ENCODE measurements around the gene RBM3.
"Not testable (repeated sequence)": the region's sequence is repeated elsewhere in the genome, so short reads cannot be mapped to it uniquely, and the experiment has no call there.

RBM3 gene

DNA sequence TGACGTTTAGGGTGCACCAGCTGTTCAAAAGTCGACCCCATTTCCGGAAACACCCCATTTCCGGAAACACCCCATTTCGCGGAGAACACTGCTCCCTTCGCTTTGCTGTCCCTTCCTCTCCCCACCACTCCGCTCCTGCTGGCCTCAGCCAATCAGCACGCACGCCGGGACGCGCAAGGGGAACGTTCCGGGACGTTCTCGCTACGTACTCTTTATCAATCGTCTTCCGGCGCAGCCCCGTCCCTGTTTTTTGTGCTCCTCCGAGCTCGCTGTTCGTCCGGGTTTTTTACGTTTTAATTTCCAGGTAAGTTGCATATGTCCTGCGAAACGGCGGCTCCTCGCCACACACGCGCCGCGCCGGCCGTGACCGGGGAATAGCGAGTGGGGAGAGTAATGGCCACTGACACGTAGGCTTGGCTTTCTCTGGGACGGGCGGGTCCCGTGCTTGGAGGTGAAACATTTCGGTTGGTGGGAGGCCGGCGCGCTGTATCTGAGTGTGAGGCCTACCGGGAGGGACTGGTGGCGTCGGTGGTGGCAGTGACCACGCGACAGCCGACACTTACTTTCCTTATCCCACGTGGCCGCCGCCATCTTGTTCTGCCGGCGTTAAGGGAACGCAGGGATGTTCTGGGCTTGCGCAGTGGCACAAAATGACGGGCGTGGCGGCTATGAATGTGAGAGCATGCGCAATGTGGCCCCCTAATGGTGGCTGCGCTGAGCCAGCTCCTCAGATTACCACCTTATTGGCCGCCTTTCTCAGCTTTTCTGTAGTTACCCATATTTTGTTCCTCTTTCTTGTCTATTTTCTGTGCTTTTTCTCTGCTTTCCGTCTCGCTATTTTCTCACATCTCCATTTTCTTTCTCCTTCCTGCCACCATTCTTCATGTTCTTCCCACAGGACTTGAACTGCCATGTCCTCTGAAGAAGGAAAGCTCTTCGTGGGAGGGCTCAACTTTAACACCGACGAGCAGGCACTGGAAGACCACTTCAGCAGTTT lies at the start of gene RBM3:
TSS of gene RBM3 (plus strand) at position 215 of the 997 bp plus-strand sequence. CDS start at position 912, 697 bp downstream.
- peak; percentile 91 for DNase-seq

DNA sequence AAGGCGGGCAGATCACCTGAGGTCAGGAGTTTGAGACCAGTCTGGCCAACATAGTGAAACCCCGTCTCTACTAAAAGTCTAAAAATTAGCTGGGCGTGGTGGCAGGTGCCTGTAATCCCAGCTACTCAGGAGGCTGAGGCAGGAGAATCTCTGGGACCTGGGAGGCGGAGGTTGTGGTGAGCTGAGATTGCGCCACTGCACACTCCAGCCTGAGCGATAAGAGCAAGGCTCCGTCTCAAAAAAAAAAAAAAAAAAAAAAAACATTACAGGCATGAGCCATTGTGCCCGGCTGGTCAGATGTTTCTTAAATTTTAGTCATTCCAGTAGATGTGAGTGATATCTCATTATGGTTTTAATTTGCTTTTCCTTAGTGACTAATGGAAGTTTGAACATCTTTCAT lies 48.4 kb upstream of the RBM3 start:
- not testable (repeated sequence) for DNase-seq

DNA sequence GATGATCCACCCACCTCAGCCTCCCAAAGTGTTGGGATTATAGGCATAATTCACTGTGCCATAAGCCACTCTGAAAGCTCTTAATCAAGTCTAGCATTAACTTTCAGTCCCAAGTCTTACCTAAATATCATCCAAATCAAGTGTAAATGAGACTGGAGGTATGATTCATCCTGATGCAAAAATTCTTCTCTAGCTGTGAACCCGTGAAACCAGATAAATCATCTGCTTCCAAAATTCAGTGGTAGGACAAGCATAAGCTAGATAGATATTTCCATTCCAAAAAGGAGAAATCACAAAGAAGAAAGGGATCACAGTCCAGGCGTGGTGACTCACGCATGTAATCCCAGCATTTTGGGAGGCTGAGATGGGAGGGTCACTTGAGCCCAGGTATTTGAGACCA lies 43.5 kb upstream of the RBM3 start:
- no peak for DNase-seq

DNA sequence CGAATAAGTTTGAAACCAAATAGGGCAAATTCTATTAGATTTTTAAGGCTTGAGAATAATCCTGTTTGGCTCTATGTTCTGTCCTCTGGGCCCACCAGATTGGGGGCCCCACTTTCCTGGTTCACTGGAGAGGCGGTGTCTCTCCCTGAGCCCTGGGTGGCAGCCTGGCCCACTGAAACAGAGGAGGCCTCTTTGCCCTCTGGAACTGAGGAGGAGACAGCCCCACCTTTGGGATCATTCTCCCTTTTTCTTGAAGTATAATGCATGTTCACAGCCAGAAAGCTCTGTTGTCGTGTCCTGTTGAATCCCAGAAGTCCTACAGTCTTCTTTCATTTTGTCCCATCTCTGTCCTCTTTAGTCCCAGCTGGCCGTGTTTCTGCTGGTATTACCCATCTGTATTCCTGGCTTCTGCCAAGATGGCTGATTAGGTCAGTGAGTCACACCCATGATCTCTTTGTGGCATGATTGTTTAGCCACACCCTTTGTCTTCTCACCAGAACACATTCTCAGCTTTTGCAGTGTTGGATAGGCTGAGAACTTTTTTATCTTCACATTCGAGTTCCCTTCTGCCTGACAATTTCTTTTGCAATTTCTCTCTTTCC lies 42.8 kb upstream of the RBM3 start:
- DNase-seq = no peak

DNA sequence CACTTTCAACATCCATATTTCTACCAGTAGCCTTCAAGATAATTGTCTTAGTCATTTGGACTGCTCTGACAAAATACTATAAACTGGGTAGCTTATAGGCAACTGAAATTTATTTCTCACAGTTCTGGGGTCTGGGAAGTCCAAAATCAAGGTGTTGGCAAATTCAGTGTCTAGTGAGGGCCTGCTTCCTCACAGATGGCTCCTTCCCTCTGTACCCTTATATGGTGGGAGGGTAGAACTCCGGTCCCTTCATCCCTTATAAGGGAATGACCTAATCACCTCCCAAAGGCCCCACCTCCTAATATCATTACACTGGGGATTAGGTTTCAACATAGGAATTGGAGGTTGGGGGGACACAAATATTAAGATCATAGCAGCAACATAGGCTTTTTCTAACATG lies 42.1 kb upstream of the RBM3 start:
- no peak for DNase-seq

DNA sequence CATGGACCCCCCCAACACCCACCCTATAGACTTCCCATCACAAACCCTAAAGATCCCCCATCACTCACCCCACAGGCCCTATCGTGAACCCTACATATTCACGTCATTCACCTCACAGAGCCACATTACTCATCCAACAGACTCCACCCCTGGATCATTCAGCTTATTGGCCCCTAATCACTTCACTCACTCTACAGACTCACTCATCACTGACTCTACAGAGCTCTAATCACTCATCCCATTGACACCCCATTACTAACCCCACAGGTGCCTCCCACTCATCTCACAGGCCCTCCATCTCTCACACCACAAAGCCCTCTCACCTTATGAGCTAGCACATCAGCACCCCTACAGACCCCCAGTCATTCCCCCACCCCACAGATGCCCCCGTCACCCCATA lies 41.1 kb upstream of the RBM3 start:
- no peak for DNase-seq

DNA sequence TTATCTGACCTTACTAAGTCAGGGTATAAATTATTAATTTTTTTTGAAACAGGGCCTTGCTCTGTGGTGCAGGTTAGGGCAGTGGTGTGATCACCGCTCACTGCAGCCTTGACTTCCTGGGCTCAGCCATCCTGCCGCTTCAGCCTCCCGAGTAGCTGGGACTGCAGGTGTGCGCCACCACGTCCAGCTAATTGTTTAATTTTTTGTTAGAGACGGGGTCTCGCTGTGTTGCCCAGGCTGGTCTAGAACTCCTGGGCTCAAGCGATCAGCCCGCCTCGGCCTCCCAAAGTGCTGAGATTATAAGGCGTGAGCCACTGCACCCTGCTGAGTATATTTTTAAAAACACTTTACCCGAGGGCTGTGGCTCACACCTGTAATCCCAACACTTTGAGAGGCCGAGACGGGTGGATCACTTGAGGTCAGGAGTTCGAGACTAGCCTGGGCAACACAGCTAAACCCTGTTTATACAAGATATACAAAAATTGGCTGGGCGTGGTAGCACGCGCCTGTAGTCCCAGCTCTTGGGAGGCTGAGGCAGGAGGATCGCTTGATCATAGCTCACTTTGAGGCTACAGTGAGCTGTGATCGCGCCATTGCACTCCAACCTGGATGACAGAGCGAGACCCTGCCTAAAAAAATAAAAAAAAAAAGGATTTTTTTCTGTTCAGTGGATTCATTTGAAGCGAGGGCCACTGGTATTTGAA lies 35.5 kb upstream of the RBM3 start:
- DNase-seq = no peak

DNA sequence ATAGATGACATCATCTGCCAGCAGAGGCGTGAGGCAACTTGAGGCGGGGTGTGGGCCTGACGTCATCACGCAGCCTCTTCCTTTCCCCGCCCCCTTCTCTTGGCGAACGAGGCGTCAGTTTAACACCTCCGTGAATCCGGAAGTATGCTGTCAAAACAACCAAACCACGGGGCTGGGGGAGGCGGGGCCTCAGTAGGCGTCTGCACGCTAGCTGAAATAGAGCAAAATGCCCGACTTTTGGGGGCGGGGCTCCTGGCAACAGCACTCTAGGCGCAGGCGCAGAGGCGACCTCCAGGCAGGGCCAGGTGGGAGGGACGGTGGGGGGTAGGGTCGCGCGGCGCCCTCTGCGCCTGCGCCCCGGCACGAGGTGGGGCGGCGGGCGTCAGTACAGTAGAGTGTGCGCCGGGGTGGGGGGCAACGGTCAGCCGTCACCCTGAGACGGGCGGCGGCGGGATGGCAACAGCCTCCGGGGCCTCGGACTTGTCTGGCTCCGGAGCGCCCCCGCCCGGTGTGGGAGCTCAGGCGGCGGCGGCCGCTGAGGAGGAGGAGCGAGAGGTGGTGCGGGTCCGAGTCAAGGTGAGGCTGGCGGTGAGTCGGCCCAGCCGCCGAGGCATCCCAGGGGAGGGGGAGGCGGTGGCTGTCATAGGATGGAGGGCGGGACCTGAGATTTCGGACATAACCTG lies 34.8 kb upstream of the RBM3 start, which contains the start of gene TBC1D25:
TSS of gene TBC1D25 (plus strand) at position 370 of the 683 bp plus-strand sequence. CDS start at position 454, 84 bp downstream.
- DNase-seq = peak; percentile 97

DNA sequence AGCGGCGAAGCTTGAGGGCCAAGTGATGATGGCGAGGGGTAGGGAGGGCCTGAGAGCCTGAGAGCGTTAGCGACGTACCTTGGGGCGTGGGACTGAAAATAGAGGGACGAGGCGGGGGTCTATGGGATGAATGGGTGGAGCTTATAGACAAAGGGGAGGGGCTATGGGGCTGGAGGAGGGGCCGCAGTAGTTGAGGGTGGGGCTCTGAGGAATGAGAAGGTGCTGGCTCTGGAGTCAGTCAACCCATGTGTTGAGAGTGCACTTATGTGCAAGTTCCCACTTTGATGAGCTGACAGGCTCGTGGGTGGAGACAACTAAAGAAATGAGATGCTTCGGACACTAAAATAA lies 34.3 kb upstream of the RBM3 start:
- peak; percentile 62 for DNase-seq

DNA sequence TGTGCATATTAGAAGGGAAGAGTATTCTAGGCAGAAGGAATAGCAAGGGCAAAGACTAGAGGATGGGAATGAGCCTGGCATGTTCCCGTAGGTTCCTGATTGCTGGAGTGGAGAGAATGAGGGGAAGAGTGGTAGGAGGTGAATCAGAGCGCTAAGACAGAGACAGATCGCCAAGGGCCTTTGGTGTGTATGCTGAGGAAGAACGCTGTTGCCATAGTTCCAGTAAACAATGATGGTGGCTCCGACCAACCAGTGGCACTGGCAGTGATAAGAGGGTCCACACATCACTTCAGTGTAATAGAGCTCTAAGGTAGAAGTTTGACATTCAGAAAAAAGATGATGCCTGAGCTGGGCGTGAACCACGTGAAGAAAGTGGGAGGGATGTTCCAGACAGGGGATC lies 33.8 kb upstream of the RBM3 start:
- DNase-seq = no peak

DNA sequence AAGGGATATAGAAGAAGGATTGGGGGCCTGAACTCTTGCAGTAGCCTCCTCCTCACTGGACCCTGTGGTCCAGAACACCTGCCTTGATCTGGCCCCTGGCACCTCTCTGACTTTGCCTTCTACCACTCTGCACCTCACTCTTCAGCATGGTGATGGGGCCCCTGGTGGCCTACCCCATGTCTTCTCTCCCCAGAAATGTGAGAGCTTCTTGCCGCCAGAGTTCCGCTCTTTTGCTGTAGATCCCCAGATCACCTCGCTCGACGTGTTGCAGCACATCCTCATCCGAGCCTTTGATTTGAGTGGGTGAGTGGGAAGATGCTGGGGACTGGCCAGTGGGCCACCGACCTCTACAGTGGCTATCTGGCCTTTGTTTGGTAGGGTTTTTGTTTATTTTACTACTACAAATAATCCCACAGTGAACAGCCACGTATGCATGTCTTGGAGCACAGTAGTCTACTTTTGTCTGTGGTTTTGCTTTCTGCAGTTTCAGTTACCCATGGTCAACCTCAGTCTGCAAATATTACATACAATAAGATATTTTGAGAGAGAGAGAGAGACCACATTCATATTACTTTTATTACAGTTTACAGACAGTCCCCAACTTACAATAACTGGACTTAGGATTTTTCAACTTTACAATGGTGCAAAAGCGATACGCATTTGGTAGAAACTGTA lies 33.0 kb upstream of the RBM3 start:
- DNase-seq = no peak

DNA sequence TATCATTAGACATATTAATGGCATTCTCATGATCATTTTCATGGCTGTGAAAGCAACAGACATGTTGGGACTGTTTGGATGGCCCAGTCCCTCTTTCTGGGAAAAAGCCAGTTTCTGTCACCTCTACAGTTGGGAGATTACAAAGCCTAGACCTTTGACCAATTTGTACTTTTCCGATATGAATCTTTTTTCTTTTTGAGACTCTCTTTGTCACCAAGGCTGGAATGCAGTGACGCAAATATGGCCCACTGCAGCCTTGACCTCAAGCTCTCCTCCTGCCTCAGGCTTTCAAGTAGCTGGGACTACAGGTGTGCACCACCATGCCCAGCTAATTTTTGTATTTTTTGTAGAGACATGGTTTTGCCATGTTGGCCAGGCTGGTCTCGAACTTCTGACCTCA lies 25.4 kb upstream of the RBM3 start:
- DNase-seq = no peak

DNA sequence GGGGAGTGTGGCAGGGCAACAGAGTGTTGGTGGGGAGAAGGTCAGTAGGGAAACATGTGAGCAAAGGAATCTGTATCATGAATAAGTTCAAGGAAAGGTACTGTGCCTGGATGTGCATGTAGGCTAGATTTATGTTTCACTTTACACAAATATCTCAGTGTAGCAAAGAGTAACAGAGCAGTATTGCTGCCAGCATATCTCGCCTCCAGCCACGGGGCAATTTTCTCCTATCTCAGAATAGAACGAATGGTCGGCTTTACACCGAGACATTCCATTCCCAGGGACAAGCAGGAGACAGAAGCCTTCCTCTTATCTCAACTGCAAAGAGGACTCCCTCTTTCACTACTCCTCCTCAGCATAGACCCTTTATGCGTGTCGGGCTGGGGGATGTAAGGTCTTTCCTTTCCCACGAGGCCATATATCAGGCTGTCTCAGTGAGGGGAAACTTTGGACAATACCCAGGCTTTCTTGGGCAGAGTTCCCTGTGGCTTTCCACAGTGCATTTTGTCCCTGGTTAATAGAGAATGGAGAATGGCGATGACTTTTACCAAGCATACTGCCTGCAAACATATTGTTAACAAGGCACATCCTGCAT lies 18.5 kb upstream of the RBM3 start:
- not testable (repeated sequence) for DNase-seq

DNA sequence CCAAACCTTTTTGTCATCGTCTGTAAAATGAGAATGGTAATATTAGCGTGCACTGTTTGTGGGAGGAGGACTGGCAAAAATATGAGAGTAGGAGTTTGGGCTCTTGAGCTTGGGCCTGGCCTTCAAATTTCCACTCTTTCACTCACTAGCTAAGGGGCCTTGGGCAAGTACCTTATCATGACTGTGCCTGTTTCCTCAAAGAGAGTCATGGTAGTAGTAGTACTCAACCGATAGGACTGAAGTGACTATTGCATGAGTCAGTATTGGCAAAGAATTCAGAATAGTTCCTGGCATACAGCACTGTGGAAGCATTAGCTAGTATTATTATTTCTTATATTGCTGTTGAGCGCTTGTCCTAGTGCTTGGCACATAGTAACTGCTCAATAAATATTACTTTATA lies 16.0 kb upstream of the RBM3 start:
- DNase-seq = no peak

DNA sequence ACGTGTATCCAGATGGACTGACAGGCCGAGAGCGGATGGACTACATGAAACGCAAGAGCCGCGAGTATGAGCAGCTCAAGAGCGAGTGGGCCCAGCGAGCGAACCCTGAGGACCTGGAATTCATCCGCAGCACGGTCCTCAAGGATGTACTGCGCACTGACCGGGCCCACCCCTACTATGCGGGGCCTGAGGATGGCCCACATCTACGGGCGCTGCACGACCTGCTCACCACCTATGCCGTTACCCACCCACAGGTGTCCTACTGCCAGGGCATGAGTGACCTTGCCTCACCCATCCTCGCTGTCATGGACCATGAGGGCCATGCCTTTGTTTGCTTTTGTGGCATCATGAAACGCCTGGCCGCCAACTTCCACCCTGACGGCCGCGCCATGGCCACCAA lies 14.6 kb upstream of the RBM3 start:
- no peak for DNase-seq

DNA sequence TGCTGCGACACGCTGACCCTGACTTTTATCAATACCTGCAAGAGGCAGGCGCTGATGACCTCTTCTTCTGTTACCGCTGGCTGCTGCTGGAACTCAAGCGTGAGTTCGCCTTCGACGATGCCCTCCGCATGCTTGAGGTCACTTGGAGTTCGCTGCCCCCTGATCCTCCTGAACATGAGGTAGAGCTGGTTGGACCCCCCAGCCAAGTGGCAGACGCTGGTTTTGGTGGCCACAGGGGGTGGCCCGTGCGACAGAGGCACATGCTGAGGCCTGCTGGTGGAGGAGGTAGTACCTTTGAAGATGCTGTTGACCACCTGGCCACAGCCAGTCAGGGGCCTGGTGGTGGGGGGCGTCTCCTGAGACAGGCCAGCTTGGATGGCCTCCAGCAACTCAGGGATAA lies 14.2 kb upstream of the RBM3 start:
- no peak for DNase-seq

DNA sequence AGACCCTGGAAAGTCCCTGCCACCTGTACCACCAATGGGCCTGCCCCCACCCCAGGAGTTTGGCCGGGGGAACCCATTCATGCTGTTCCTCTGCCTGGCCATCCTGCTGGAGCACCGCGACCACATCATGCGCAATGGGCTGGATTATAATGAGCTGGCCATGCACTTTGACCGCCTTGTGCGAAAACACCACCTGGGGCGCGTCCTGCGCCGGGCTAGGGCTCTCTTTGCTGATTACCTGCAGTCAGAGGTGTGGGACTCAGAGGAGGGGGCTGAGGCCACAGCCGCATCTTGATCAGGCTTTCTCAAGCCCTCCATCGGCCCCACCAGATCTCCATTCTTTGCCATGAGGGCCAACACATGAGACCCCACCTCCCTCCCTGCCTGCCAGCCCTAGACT lies 13.6 kb upstream of the RBM3 start:
- DNase-seq = no peak

DNA sequence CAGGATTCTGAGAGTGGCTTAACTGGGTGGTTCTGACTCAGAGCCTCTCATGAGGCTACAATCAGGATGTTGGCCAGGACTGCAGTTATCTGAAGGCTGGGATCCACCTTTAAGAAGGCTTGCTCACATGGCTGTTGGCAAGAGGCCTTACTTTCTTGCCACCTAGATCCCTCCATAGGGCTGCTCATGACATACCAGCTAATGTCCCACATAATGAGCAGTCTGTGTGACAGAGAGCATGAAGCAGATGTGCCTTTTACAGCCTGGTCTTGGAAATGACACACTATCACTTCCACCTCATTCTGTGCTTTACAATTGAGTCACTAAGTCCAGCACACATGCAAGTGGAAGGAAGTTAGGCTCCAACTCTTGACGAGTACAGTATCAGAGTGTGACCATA lies 4.3 kb upstream of the RBM3 start:
- DNase-seq = no peak

DNA sequence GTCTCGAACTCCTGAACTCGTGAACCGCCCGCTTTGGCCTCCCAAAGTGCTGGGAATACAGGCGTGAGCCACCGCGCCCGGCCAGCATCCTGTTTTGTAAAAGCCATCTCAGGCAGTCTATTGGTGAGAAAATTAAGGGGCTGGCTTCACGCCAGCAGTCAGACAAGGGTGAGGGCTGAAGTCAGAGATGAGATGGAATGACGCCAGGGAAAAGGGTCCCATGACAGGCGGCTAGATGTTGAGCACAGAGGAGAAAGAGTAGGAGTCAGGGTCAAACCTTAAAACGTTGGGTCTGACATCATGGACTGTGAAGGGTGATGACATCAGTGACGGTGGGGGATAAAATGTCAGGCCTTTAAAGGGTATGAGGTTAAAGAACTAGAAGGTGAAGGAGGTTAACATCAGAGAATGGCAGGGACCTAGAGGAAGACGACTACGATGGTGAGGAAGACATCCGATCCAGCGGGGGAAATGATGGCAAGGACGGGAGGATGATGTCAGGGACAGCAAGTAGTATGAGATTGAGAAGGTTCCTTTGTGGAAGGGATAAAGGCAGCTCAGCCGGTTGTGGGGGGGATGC lies 504 bp upstream of the RBM3 start:
- peak; percentile 14 for DNase-seq

DNA sequence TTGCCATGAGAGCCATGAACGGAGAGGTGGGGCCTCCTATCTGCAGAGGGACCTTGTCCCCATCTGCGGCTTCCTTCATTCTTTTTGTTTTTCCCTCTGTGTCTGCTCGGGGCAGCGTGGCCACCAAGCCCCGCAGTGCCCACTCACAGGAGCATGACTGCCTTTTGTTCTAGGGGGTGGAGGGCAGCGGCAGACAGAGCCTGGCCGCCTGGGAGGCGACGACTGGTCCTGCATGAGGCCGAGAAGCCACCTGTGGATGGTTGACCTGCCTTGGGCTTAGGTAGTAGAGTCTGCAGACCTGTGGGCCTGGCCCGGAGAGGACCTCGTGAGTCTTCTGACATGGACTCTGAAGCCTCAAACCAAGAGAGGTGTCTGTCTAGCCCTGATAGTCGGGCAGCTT lies 1.4 kb downstream of the RBM3 start:
- DNase-seq = no peak

DNA sequence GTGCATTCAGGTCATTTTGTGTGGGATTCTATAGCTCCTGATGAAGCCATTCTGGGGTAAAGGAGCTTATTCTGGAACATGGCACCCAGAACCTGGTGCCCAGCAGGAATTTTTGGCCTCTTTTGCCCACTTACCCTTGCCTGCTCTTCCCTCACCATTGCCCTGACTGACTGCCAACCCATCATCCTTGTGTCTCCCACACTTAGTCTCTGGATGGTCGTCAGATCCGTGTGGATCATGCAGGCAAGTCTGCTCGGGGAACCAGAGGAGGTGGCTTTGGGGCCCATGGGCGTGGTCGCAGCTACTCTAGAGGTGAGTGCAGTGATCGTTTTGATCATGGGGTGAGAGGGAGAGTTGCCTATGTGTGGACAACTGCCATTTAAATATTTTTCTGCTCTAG lies 1.8 kb downstream of the RBM3 start:
- no peak for DNase-seq

DNA sequence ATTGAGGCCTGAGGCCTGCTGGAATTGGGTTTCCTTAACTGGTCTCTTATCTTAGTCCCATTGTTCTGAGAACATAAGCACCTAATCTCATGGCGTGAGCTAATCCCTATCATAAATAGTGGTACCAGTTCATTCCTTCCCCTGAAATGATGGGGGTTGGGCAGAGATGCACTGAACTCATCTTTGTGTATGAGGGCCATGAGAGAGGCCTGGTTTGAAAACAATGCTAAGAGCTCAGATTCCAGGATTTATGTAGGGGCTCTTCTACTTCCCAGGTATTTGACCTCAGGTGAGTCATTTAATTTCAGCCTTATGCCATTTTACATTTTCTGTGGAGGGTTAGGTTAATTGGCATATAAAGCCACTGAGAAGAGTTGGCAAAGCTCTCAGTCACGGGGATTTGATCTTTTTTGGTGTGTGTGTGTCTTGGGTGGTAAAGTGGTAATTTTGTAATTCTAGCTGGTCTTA lies 4.4 kb downstream of the RBM3 start:
- no peak for DNase-seq

All from activated naive CD4-positive, alpha-beta T cell treated with Interleukin-2 at 50 U/mL for 16 hours (primary cell).